GM12878 (cell line): ENCODE measurements around the gene ALDH6A1. TPM values are rescaled to one million over a fixed set of nuclear protein-coding genes. Genes with fewer than 3 reads are reported as not detected.

ENCODE experiments used
- ATAC-seq: fragments of 200-7000 bp; cut with Tn5 transposase; 3 replicates; pipeline ENCODE4 v1.9.1; 2020; ENCODE audit warnings: mild to moderate bottlenecking, moderate library complexity
- BruUV-seq: library from RNA; stranded (reverse); fragments of 400-500 nt; replicated peaks from 2 replicates; lab custom pipeline; 2021; lab: Mats Ljungman, UMichigan
- CTCF ChIA-PET: fragments of 300-600 bp; sonication (Branson Sonifier 250); formaldehyde crosslinking; extraction: SDS; loops from one replicate; lab custom pipeline; 2021; ENCODE audit warnings: inconsistent platforms; lab: Yijun Ruan, JAX
- POLR2A ChIA-PET: fragments of 350-600 bp; formaldehyde crosslinking; extraction: SDS; loops from one replicate; lab custom pipeline; 2021; ENCODE audit warnings: inconsistent platforms; lab: Charles Lee
- RAD21 ChIA-PET: fragments of 300-600 bp; sonication (Branson Sonifier 250); formaldehyde crosslinking; loops from one replicate; lab custom pipeline; 2023; ENCODE audit warnings: antibody characterized with exemption; ENCODE audit not compliant: unreplicated experiment; lab: Charles Lee
- SMC1A ChIA-PET: fragments of 300-600 bp; sonication (Branson Sonifier 250); formaldehyde crosslinking; loops from one replicate; lab custom pipeline; 2023; ENCODE audit not compliant: unreplicated experiment, uncharacterized antibody; lab: Charles Lee
- DNase-seq: peaks from one replicate; pipeline ENCODE4 v3.0.0-alpha.2; 2011; ENCODE audit warnings: low read depth, low spot score
- FAIRE-seq: peaks from 3 replicates; lab custom pipeline; 2011; peaks lifted over from hg19 to GRCh38; lab: Jason Lieb, UNC
- H2AFZ ChIP-seq: 2 replicates; pipeline ENCODE4 v1.6.0; 2011; ENCODE audit warnings: low read depth, low read length, control low read depth; ENCODE audit not compliant: control insufficient read depth
- H3K27ac ChIP-seq: 2 replicates; pipeline ENCODE4 v1.5.1; 2011; ENCODE audit warnings: control low read depth; ENCODE audit not compliant: control insufficient read depth, insufficient read depth
- H3K27me3 ChIP-seq, 2 experiments: replicated peaks in 1 of 2; 2 replicates each; pipeline versions ENCODE4 v1.6.0 to v1.6.1; 2011; ENCODE audit warnings: low read length in 1 of 2; ENCODE audit not compliant: control insufficient read depth in 2 of 2, insufficient read depth in 2 of 2
- H3K36me3 ChIP-seq, 2 experiments: 2 replicates each; pipeline ENCODE4 v1.5.1; 2011; ENCODE audit warnings: low read length in 1 of 2; ENCODE audit not compliant: control insufficient read depth in 2 of 2, insufficient read depth in 2 of 2
- H3K4me1 ChIP-seq: 2 replicates; pipeline ENCODE4 v1.6.1; 2011; ENCODE audit warnings: mild to moderate bottlenecking, low read length, moderate library complexity, mixed read lengths; ENCODE audit not compliant: control insufficient read depth, insufficient read depth
- H3K4me2 ChIP-seq: 2 replicates; pipeline ENCODE4 v1.6.0; 2011; ENCODE audit warnings: control low read depth; ENCODE audit not compliant: control insufficient read depth, insufficient read depth
- H3K4me3 ChIP-seq: fragments of 200-600 bp; sonication (generic); 2 replicates; pipeline ENCODE4 v1.5.1; 2016
- H3K79me2 ChIP-seq: 2 replicates; pipeline ENCODE4 v1.6.0; 2011; ENCODE audit warnings: low read length; ENCODE audit not compliant: control insufficient read depth, insufficient read depth
- H3K9ac ChIP-seq: 2 replicates; pipeline ENCODE4 v1.8.0; 2011; ENCODE audit warnings: low read length, control low read depth, mixed read lengths; ENCODE audit not compliant: control insufficient read depth, insufficient read depth
- H3K9me3 ChIP-seq: replicated peaks from 3 replicates; pipeline ENCODE4 v1.5.1; 2011; ENCODE audit warnings: mild to moderate bottlenecking, low read length; ENCODE audit not compliant: control insufficient read depth, insufficient read depth
- H4K20me1 ChIP-seq: 2 replicates; pipeline ENCODE4 v1.6.0; 2011; ENCODE audit not compliant: control insufficient read depth, insufficient read depth
- CREB1 ChIP-seq: IDR thresholded peaks from 2 replicates; pipeline ENCODE4 v1.6.1; 2012; ENCODE audit warnings: low read depth, mild to moderate bottlenecking, inconsistent platforms
- CREM ChIP-seq: IDR thresholded peaks from 2 replicates; pipeline ENCODE4 v1.6.1; 2014; ENCODE audit warnings: antibody characterized with exemption, low read depth
- E2F4 ChIP-seq: IDR thresholded peaks from 2 replicates; pipeline ENCODE4 v1.6.1; 2012; ENCODE audit warnings: low read depth, low read length, improper control_type of control experiment
- E2F8 ChIP-seq: fragments of 450-650 bp; IDR thresholded peaks from 2 replicates; pipeline ENCODE4 v1.6.1; 2018; ENCODE audit warnings: mild to moderate bottlenecking, low read depth, moderate library complexity; ENCODE audit not compliant: partially characterized antibody
- FOS ChIP-seq: IDR thresholded peaks from 3 replicates; pipeline ENCODE4 v1.6.1; 2011; ENCODE audit warnings: borderline replicate concordance; ENCODE audit not compliant: insufficient read length; ENCODE audit errors: extremely low read depth
- IKZF1 ChIP-seq: fragments of 450-650 bp; conservative IDR thresholded peaks from 2 replicates; pipeline ENCODE4 v1.6.1; 2017; ENCODE audit warnings: antibody characterized with exemption, mild to moderate bottlenecking
- MTA3 ChIP-seq: IDR thresholded peaks from 2 replicates; pipeline ENCODE4 v1.6.1; 2012; ENCODE audit warnings: low read length, inconsistent platforms, borderline replicate concordance
- NR2C2 ChIP-seq: IDR thresholded peaks from 2 replicates; pipeline ENCODE4 v1.6.1; 2011; ENCODE audit warnings: borderline replicate concordance, low read depth; ENCODE audit not compliant: control insufficient read depth, insufficient read length
- RAD51 ChIP-seq: fragments of 450-650 bp; IDR thresholded peaks from 2 replicates; pipeline ENCODE4 v1.6.1; 2016; ENCODE audit warnings: moderate library complexity, mild to moderate bottlenecking, inconsistent platforms
- USF1 ChIP-seq: IDR thresholded peaks from 2 replicates; pipeline ENCODE4 v1.6.1; 2011; ENCODE audit warnings: borderline replicate concordance, low read depth, mild to moderate bottlenecking, moderate library complexity, mixed read lengths, low read length; ENCODE audit not compliant: insufficient read depth; ENCODE audit errors: extremely low read length
- WGBS: methylation state at CpG from one replicate; pipeline ENCODE4 v1.1.6; 2016; ENCODE audit warnings: low lambda C conversion rate; ENCODE audit not compliant: insufficient replicate concordance, insufficient coverage; ENCODE audit errors: missing lambda C conversion rate; 5-methylcytosine and 5-hydroxymethylcytosine counted together
- in situ Hi-C: fragments of 300-500 bp; cut with MboI; formaldehyde crosslinking; loops from 9 replicates; pipeline ENCODE4 v1.14.3; 2018; ENCODE audit warnings: mixed read lengths
- intact Hi-C: fragments of 100-400 bp; cut with micrococcal nuclease; formaldehyde crosslinking; loops from one replicate; pipeline ENCODE4 v1.14.2; 2022; ENCODE audit not compliant: unreplicated experiment
- polyA plus RNA-seq, 11 experiments: library from polyadenylated mRNA; depleted of rRNA in 4 of 11; unstranded in 6 of 11; stranded (reverse) in 5 of 11; fragments of >200 nt; fragmentation: Nextera tagmentation in 4 of 11; fragmentation: Illumina TruSeq in 1 of 11; extraction: Ambion mirVana in 4 of 11; extraction: Trizol in 1 of 11; gene quantifications; 1 replicate in 1 of 11; 2 replicates in 10 of 11; pipeline versions ENCODE4 v1.2.1 to v1.2.3, GENCODE V29; 2011 to 2016; ENCODE audit warnings: inconsistent platforms in 2 of 11, missing spikeins in 2 of 11, low read depth in 1 of 11
- total RNA-seq, 4 experiments: library from RNA; depleted of rRNA in 3 of 4; stranded (reverse); fragments of >200 nt in 3 of 4; fragmentation: Illumina TruSeq in 1 of 4; extraction: Trizol in 1 of 4; gene quantifications; 2 replicates each; pipeline versions ENCODE4 v1.2.1 to v1.2.3, GENCODE V29; 2013 to 2021

The ALDH6A1 gene
- total and polyA plus RNA-seq, 10 of the 15 experiments (the other 5 are each of a cell fraction or from before 2014, with no cell fraction given) = 6.3 to 23.4 (median 9.8) TPM

- Histone ChIP-seq H4K20me1 (no peaks in the 10 kb centered on the region), H3K36me3 (peaks cover 0 to 2% of the 10 kb centered on the region in 2 experiments; a peak in 2 of 4 replicates), H3K4me1 (no peaks in the 10 kb centered on the region), H3K9me3 (no peaks in the 10 kb centered on the region), H3K27me3 (no peaks in the 10 kb centered on the region), H3K4me3 (no peak overlapping the region), H3K4me2 (no peak overlapping the region), H2AFZ (no peak overlapping the region), H3K27ac (no peak overlapping the region)
- in situ Hi-C loops = loop anchor here (5.0 kb wide), 1 partner anchor 143 kb away; no protein-coding TSS in a partner anchor
- no TSS peak for BruUV-seq
- FAIRE-seq = no peak
- TF ChIP-seq USF1 = no peak
- TF ChIP-seq FOS = no peak
- TF ChIP-seq NR2C2 = no peak
- no peak for TF ChIP-seq E2F8
- TF ChIP-seq IKZF1 = no peak
- no peak for TF ChIP-seq CREB1
- TF ChIP-seq RAD51 = no peak
- TF ChIP-seq CREM = no peak
- no peak for TF ChIP-seq E2F4
- TF ChIP-seq MTA3 = no peak
- TF ChIP-seq, all 136 proteins: peak for 0
- POLR2A ChIA-PET = no interaction called here
- ATAC-seq = no peak
- RAD21 ChIA-PET = no interaction called here
- no peaks in the 10 kb centered on the region for H3K79me2 ChIP-seq
- SMC1A ChIA-PET = interaction anchor here (1.1 kb wide), 1 partner anchor 10 kb away, joined by 3 read pairs; no protein-coding TSS in a partner anchor
- no peak for DNase-seq
- CTCF ChIA-PET = interaction anchor here (0.6 to 1.6 kb wide), 3 partner anchors 15 to 142 kb away, joined by 3 to 5 read pairs (median 3); no protein-coding TSS in a partner anchor
- intact Hi-C loops = no loop called here
- WGBS = 100% methylated on average over 1 of the region's 1 CpG
- H3K9ac ChIP-seq = no peak overlapping the region
Measured at GRCh38 chr14:74109369-74109768, 25.1 kb upstream of the ALDH6A1 start.
